Measurements from ENCODE around the gene TEX264.
A peak's percentile ranks its signal among the peaks of the same experiment; 100 is the strongest.
"Not testable (repeated sequence)": the region's sequence is repeated elsewhere in the genome, so short reads cannot be mapped to it uniquely, and the experiment has no call there.

Gene TEX264

DNA sequence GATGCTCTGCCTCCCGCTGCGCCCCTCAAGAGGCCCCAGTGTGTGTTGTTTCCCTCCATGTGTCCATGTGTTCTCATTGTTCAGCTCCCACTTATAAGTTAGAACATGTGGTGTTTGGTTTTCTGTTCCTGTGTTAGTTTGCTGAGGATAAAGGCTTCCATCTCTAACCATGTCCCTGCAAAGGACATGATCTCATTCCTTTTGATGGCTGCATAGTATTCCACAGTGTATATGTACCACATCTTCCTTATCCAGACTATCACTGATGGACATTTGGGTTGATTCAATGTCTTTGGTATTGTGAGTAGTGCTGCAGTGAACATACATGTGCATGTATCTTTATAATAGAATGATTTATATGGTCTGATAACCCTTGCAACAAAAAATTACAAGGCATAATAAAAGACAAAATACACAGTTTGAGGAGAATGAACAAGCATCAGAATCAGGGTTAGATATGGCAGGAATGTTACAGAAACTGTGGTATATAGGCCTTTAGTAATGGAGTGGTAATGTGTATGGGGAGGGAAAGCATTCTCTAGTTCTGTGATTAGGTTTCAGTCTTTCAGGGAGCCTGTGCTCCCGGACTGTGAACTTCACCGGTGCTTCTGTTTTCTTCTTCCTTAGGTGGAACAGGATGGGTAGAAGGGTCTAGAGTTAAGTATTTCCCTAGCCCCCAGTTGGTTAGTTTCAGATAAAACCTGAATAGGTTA, 63.0 kb downstream of the TEX264 start:
- H3K4me1 ChIP-seq (ENCODE audit: control insufficient read depth, insufficient read depth, low read length): peaks cover 10% of the 10 kb centered on the region; the same call in 1 of the 2 replicates
- no peaks in the 10 kb centered on the region for H3K27me3 ChIP-seq (ENCODE audit: control insufficient read depth, insufficient read depth, low read length)
- H3K9ac ChIP-seq (ENCODE audit: low read length): no peak overlapping the region
- no peak overlapping the region for H3K4me3 ChIP-seq (ENCODE audit: low read depth, low read length)
- H3K9me3 ChIP-seq (ENCODE audit: control insufficient read depth, insufficient read depth, low read depth, low read length): no peaks in the 10 kb centered on the region
- no peaks in the 10 kb centered on the region for H3K36me3 ChIP-seq (ENCODE audit: control insufficient read depth, insufficient read depth, low read length)
- no peak overlapping the region for H3K27ac ChIP-seq (ENCODE audit: low read depth, low read length)

DNA sequence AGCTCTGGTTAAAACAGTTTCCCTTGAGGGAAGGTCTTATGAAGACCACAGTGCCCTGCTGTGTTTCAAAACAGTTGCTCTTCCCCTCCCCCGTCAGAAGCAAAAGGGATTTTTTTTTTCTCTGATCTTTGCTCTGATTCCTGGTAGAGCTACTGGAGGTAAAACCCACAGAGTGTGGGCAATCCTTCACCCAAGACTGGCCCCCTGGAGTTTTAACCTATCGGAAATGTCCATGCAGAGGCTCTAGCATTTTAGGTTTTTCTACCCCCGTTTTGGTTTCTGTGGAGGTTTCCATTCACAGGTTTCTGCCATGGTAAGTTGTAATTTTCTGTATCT, 63.5 kb downstream of the TEX264 start:
- no peaks in the 10 kb centered on the region for H3K27me3 ChIP-seq (ENCODE audit: control insufficient read depth, insufficient read depth, low read length)
- no peak overlapping the region for H3K27ac ChIP-seq (ENCODE audit: low read depth, low read length)
- no peaks in the 10 kb centered on the region for H3K9me3 ChIP-seq (ENCODE audit: control insufficient read depth, insufficient read depth, low read depth, low read length)
- no peak overlapping the region for H3K4me3 ChIP-seq (ENCODE audit: low read depth, low read length)
- no peaks in the 10 kb centered on the region for H3K36me3 ChIP-seq (ENCODE audit: control insufficient read depth, insufficient read depth, low read length)
- H3K4me1 ChIP-seq (ENCODE audit: control insufficient read depth, insufficient read depth, low read length): peaks cover 10% of the 10 kb centered on the region; the same call in 1 of the 2 replicates
- H3K9ac ChIP-seq (ENCODE audit: low read length): no peak overlapping the region

DNA sequence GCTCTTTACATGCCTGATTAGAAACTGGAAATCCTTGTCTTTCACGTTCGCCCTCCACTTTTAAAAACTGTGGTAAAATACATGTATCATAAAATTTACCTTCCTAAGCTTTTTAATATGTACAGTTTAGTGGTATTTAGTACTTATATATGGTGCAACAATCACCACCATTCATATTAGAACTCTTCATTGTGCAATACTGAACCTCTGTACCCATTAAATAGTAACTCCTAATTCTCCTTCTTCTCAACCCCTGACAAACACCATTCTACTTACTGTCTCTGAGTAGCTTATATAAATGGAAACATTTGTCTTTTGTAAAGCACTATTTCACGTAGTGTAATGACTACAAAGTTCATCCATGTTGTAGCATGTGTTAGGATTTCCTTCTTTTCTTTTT, 64.0 kb downstream of the TEX264 start:
- no peaks in the 10 kb centered on the region for H3K27me3 ChIP-seq (ENCODE audit: control insufficient read depth, insufficient read depth, low read length)
- no peaks in the 10 kb centered on the region for H3K36me3 ChIP-seq (ENCODE audit: control insufficient read depth, insufficient read depth, low read length)
- H3K4me1 ChIP-seq (ENCODE audit: control insufficient read depth, insufficient read depth, low read length): peaks cover 10% of the 10 kb centered on the region; the same call in 1 of the 2 replicates
- H3K9me3 ChIP-seq (ENCODE audit: control insufficient read depth, insufficient read depth, low read depth, low read length): no peaks in the 10 kb centered on the region
- H3K9ac ChIP-seq (ENCODE audit: low read length): no peak overlapping the region
- no peak overlapping the region for H3K4me3 ChIP-seq (ENCODE audit: low read depth, low read length)
- no peak overlapping the region for H3K27ac ChIP-seq (ENCODE audit: low read depth, low read length)

DNA sequence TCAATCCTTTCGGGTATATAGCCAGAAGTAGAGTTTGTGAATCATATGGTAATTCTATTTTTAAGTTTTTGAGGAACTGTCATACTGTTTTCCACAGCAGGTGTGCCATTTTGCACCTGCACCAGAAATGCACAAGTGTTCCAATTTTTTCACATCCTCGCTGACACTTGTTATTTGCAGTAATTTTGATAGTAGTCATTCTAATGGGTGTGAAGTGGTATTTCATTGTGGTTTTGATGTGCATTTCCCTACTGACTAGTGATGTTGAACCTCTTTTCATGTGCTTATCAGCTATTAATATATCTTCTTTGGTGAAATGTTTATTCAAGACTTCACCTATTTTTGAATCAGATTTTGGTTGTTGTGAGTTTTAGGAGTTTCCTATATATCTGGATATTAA, 64.9 kb downstream of the TEX264 start:
- peaks cover 10% of the 10 kb centered on the region; the same call in 1 of the 2 replicates for H3K4me1 ChIP-seq (ENCODE audit: control insufficient read depth, insufficient read depth, low read length)

DNA sequence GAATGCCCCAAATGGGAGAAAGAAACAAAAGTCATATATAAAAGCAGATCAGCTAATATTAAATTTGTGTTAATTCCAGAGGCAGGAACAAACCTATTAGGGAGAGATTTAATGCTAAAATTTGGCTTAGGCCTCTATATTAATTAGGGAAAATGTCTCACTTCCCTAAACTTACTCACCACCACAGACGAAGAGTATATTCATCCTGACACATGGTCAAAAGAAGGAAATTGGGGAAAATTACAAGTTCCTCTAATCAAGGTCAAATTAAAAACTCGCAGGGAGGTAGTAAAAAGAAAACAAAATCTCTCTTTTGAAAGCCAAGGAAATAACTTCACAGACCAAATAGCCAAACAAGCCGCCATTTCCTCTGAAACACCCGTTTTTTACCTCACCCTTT, 68.1 kb downstream of the TEX264 start:
- Histone ChIP-seq H3K27ac (ENCODE audit: low read depth, low read length) (no peak overlapping the region), H3K27me3 (ENCODE audit: control insufficient read depth, insufficient read depth, low read length) (no peaks in the 10 kb centered on the region), H3K36me3 (ENCODE audit: control insufficient read depth, insufficient read depth, low read length) (no peaks in the 10 kb centered on the region), H3K4me1 (ENCODE audit: control insufficient read depth, insufficient read depth, low read length) (peaks cover 10% of the 10 kb centered on the region; the same call in 1 of the 2 replicates), H3K4me3 (ENCODE audit: low read depth, low read length) (no peak overlapping the region), H3K9ac (ENCODE audit: low read length) (no peak overlapping the region), H3K9me3 (ENCODE audit: control insufficient read depth, insufficient read depth, low read depth, low read length) (no peaks in the 10 kb centered on the region)

More for the DNA sequence above, 64.9 kb downstream of the TEX264 start:
- Histone ChIP-seq H3K27ac (ENCODE audit: low read depth, low read length) (no peak overlapping the region), H3K9ac (ENCODE audit: low read length) (no peak overlapping the region), H3K36me3 (ENCODE audit: control insufficient read depth, insufficient read depth, low read length) (no peaks in the 10 kb centered on the region), H3K9me3 (ENCODE audit: control insufficient read depth, insufficient read depth, low read depth, low read length) (no peaks in the 10 kb centered on the region), H3K4me3 (ENCODE audit: low read depth, low read length) (no peak overlapping the region), H3K27me3 (ENCODE audit: control insufficient read depth, insufficient read depth, low read length) (no peaks in the 10 kb centered on the region)

DNA sequence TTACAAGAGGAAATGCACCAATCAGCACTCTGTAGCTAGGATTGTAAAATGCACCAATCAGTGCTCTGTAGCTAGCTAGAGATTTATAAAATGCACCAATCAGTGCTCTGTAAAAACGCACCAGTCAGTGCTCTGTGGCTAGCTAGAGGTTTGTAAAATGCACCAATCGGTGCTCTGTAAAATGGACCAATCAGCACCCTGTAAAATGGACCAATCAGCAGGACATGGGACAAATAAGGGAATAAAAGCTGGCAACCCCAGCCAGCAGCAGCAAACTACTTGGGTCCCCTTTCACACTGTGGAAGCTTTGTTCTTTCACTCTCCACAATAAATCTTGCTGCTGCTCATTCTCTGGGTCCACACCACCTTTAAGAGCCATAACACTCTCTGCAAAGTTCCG, 71.3 kb downstream of the TEX264 start:
- H3K9ac ChIP-seq (ENCODE audit: low read length); H3K9me3 ChIP-seq (ENCODE audit: control insufficient read depth, insufficient read depth, low read depth, low read length): not testable (repeated sequence)

DNA sequence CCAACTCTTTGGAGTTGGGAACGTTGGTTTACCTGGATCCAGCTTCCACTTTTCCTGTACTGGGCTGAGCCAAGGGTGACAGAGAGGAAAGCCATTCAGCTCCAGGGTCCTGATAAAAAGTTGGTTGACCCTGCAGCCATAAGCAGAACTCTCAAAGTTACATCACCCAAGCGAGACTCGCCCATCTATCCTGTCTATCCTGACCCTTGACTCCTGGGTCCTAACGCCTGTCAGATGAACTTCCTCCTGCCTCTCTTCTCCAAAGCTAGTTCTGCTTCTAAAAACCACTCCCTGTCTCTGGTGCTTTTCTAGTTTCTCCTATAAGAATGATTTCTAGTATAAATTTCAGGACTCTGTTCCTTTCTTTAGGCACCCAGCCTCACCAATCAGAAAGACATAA, 71.9 kb downstream of the TEX264 start:
- H3K9ac ChIP-seq (ENCODE audit: low read length); H3K4me1 ChIP-seq (ENCODE audit: control insufficient read depth, insufficient read depth, low read length); H3K27ac ChIP-seq (ENCODE audit: low read depth, low read length); H3K36me3 ChIP-seq (ENCODE audit: control insufficient read depth, insufficient read depth, low read length); H3K9me3 ChIP-seq (ENCODE audit: control insufficient read depth, insufficient read depth, low read depth, low read length); H3K27me3 ChIP-seq (ENCODE audit: control insufficient read depth, insufficient read depth, low read length): not testable (repeated sequence)
- peak overlapping the region; percentile 23; the same call in 1 of the 2 replicates for H3K4me3 ChIP-seq (ENCODE audit: low read depth, low read length)

More for the DNA sequence above, 71.3 kb downstream of the TEX264 start:
- not testable (repeated sequence) for H3K27me3 ChIP-seq (ENCODE audit: control insufficient read depth, insufficient read depth, low read length); H3K27ac ChIP-seq (ENCODE audit: low read depth, low read length); H3K4me1 ChIP-seq (ENCODE audit: control insufficient read depth, insufficient read depth, low read length); H3K36me3 ChIP-seq (ENCODE audit: control insufficient read depth, insufficient read depth, low read length)
- H3K4me3 ChIP-seq (ENCODE audit: low read depth, low read length): peak overlapping the region; percentile 23; the same call in 1 of the 2 replicates

DNA sequence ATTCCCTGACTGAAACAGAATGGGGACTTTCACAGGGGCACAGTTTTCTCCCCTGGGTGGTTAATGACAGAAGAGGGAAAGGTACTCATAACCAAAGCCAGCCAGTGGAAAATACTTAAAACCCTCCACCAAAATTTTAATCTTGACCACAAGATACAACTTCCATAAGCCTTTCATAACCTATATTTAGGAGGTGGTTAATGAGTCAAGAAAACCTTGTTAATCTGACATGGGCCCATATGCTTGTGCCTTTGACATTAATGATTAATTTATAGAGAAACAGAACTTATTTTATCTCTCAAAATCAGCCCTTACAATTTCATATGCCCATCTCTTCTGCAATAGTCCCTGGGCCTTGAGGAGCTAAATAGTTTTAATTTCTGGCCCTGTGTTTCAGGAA, 76.8 kb downstream of the TEX264 start:
- Histone ChIP-seq H3K27me3 (ENCODE audit: control insufficient read depth, insufficient read depth, low read length) (no peaks in the 10 kb centered on the region), H3K4me1 (ENCODE audit: control insufficient read depth, insufficient read depth, low read length) (peaks cover 5% of the 10 kb centered on the region), H3K27ac (ENCODE audit: low read depth, low read length) (no peak overlapping the region), H3K4me3 (ENCODE audit: low read depth, low read length) (no peak overlapping the region), H3K36me3 (ENCODE audit: control insufficient read depth, insufficient read depth, low read length) (no peaks in the 10 kb centered on the region), H3K9me3 (ENCODE audit: control insufficient read depth, insufficient read depth, low read depth, low read length) (peaks cover 19% of the 10 kb centered on the region), H3K9ac (ENCODE audit: low read length) (no peak overlapping the region)

DNA sequence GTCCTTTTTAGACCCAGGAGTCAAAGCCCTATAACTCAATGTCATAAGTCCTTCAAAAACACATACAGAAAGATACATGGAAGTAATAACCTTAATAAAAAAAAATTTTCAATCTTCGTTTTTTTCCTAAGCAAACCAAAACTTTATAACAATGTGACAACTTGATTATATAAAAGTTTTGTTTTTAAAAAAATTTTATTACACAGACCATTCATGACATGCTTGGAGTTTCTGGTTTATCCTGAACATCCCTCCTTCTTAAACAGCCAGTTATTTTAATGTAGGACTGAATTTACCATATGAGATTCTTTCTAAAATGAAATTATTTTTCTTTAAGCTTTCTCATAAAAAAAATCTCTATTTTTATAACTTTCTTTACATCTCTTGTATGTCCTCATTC, 77.3 kb downstream of the TEX264 start:
- H3K36me3 ChIP-seq (ENCODE audit: control insufficient read depth, insufficient read depth, low read length): no peaks in the 10 kb centered on the region
- H3K9ac ChIP-seq (ENCODE audit: low read length): no peak overlapping the region
- H3K4me3 ChIP-seq (ENCODE audit: low read depth, low read length): no peak overlapping the region
- H3K9me3 ChIP-seq (ENCODE audit: control insufficient read depth, insufficient read depth, low read depth, low read length): peaks cover 19% of the 10 kb centered on the region
- H3K27ac ChIP-seq (ENCODE audit: low read depth, low read length): no peak overlapping the region
- no peaks in the 10 kb centered on the region for H3K27me3 ChIP-seq (ENCODE audit: control insufficient read depth, insufficient read depth, low read length)
- H3K4me1 ChIP-seq (ENCODE audit: control insufficient read depth, insufficient read depth, low read length): peaks cover 10% of the 10 kb centered on the region

DNA sequence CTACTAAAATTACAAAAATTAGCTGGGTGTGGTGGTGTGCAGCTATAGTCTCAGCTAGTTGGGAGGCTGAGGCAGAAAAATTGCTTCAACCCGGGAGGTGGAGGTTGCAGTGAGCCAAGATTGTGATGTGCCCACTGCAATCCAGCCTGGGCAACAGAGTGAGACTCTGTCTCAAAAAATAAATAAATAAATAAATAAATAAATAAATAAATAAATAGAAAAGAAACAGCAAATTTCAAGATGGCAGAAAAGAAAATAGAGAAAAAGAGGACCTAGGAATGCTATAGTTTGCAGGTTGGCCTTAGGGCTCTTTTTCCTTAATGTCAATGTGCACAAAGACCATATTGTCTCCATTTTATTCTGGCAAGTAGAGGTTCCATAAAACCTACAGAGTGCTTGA, 79.8 kb downstream of the TEX264 start:
- no peak overlapping the region for H3K4me3 ChIP-seq (ENCODE audit: low read depth, low read length)
- peaks cover 23% of the 10 kb centered on the region for H3K9me3 ChIP-seq (ENCODE audit: control insufficient read depth, insufficient read depth, low read depth, low read length)
- H3K9ac ChIP-seq (ENCODE audit: low read length): no peak overlapping the region
- H3K4me1 ChIP-seq (ENCODE audit: control insufficient read depth, insufficient read depth, low read length): peaks cover 17% of the 10 kb centered on the region
- H3K36me3 ChIP-seq (ENCODE audit: control insufficient read depth, insufficient read depth, low read length): no peaks in the 10 kb centered on the region
- H3K27me3 ChIP-seq (ENCODE audit: control insufficient read depth, insufficient read depth, low read length): no peaks in the 10 kb centered on the region
- H3K27ac ChIP-seq (ENCODE audit: low read depth, low read length): no peak overlapping the region

DNA sequence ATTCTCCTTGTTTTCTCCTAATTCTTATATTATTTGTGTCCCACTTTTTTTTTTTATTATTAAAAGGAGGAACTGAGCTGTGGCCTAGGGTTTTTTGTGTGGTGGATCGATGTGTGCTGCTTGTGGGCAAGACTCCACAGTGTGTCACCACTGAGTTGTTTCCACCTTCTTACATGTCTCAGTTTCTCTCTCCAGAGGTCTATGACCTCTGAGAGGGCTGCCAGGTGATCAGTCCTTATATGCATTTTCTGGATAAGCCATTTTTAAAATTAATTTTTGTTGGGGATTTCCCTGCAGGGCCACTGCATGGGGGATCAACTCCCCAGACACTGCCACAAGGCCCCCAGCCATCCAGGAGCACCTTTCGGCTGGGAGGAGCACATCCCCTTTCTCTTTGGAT, 80.2 kb downstream of the TEX264 start:
- peaks cover 17% of the 10 kb centered on the region for H3K4me1 ChIP-seq (ENCODE audit: control insufficient read depth, insufficient read depth, low read length)
- peaks cover 20% of the 10 kb centered on the region for H3K9me3 ChIP-seq (ENCODE audit: control insufficient read depth, insufficient read depth, low read depth, low read length)
- H3K27ac ChIP-seq (ENCODE audit: low read depth, low read length): no peak overlapping the region
- H3K36me3 ChIP-seq (ENCODE audit: control insufficient read depth, insufficient read depth, low read length): no peaks in the 10 kb centered on the region
- H3K27me3 ChIP-seq (ENCODE audit: control insufficient read depth, insufficient read depth, low read length): no peaks in the 10 kb centered on the region
- no peak overlapping the region for H3K9ac ChIP-seq (ENCODE audit: low read length)
- H3K4me3 ChIP-seq (ENCODE audit: low read depth, low read length): no peak overlapping the region

All from HUES6 (cell line).